Epidermal melanocyte (primary cell): ENCODE results near the gene MSH5.

Source experiments
- DNase-seq: peaks from one replicate; pipeline ENCODE4 v3.0.0; 2011; ENCODE audit warnings: low spot score; ENCODE audit not compliant: insufficient read length

Gene MSH5

DNA sequence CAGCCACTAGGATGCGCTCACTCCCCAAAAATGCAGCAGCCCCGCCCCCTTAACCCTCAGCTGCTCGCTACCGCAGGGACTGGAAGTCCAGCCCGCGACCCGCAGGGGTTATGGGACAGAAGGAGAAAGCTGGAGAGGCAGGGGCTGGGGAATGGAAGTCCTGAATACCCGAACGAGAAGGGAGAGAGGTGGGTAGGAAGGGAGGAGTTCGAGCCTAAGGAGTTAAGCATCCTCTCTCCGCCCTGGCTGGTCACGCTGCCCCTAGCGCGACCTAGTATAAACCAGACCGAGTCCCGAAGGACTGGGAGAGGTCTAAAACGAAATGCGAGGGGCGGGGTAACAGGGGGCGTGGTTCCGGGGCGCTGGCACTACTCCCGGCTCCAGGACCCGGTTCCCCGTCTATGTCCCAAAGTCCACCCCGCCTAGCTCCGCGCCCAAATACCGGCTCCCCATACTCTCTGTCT, 10.3 kb upstream of the MSH5 start:
- peak; percentile 96 for DNase-seq

DNA sequence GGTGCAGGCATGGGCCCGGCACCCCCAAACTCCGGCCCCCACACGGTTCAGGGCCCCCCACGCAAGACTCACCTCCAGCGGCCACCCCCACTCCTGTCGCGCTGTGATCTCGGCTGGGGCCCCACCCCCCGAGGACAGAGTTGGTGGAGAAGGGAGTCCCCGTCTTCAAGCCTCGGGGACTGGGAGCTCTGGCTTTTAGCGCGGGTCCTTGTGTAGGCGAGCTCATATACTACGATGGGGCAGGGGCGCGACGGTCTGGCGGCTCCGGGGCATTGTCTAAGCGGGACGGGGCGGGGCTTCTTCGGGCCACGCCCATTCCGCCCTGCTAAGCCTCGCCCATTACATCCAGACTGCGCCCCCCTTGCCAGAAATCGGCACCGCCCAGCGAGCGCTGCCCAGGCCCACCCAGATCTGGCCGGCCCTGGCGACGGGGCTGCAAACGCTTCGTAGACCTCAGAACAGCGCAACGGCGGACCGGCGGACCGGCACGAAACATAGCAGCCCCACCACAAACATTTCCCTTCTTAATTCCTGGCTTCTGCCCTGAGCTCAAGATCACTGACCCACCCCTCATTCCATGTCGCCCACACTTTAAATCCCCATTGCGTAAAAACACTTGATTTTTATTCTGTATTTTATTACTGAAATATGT, 9.7 kb upstream of the MSH5 start:
- peak; percentile 69 for DNase-seq

DNA sequence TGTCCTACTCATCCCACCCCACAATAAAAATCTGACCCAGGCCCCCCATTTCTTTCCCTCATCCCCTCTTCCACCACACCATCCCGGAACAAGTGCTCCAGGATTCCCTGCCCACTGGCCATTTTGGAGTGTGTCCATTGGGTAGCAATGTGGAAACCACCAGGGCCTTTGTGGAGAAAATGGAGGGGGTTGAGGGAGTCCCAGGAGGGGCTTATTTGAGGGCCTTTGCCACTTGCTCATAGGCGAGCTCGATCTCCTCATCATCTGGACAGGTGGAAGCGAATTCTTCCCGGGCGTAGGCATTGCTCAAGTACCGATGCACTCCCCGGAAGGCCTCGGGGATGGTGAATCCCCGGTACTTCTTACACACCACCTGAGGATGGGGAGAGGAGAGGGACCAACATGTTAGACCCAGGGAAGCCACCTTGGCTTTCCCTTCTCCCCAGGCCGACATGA, 9.1 kb upstream of the MSH5 start:
- DNase-seq: no peak

DNA sequence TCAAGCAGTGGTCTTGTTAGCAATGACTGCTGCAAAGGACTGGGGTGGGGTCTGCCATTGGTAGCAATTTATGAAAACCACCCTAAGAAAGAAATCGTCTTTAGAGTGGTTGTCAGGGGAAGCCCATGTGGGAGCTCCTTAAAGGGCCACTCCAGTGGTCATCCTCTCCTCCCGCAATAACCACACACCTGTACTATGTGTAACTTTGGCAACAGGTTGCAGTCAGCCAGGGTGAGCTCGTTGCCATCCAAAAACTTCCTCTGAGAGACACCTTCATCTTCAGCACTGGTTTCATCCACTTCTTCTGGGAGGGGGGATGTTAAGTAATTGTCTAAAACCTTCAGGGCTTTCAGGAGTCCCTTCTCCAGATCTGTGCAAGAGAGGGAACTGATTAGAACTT, 7.8 kb upstream of the MSH5 start:
- no peak for DNase-seq

DNA sequence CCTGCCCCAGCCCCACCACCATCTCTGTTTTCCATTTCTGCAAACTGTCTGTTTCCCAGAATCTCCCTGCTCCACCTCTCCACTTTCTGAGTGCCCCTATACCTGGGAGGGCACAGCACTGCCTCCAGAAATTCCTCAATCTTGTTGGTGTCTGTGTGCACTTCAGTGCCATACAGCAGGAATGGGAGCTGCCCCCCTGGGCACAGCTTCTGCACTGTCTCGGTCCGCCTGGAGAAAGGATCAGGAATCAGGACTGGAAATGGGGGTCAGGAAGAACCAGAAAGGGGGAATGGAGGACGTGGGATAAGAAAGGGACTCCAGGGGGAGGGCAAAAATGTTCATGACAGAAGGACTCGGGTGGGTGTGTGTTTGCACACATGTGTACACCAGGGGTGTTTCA, 6.1 kb upstream of the MSH5 start:
- DNase-seq: no peak

DNA sequence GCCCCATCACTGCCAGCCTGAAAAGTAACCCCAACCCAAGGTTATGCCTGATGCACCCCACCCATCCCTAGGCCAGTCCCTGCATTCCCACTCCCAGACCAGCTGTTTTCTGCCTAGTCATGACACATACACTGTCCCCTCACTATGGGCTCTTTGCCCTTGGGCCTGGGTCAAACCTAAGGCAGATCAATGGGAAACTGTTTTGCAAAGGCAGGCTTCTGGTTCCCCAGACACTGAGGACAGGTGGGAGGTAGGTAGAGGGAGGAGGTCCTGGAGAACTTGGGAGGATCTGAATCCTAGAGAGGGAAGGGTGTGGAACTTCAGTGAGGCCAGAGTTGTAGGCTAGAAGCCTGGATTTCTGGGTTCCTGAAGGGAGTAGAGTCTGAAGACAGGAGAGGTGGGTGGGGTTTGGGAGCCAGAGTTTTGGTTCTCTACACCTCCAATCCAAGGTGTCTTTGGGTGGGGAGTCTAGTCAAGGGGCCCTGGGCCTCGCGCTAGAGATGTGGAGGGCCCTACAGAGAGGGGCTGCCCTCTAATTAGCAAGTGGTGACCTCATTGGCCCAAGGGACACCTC, 5.5 kb upstream of the MSH5 start:
- no peak for DNase-seq

DNA sequence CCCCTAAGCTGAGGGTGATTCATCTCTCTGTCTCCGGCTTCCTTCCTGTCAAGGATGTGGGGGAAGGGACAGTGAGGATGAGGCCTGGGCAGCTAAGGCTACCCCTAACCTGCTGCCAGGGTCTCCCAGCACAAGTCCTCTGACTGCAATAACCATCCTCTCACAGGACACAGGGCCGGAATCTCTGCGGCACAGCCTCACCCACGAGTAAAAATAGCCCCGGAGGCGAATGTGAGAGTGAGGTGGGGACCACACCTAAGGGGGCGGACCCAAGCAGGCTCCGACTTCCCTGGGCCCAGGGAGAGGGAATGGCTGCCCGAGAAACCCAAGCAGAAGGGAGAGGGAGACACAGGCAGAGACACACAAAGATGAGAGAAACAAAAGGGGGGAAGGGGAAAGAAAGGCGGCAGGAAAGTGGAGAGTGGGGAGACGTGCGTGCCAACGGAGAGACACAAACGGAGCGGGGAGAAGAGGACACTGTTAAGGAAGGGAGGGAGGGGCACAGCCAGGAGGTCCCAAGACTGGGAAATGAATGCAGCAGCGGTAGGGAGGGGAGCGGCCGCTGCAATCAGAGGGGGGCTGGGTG, 4.9 kb upstream of the MSH5 start:
- no peak for DNase-seq

DNA sequence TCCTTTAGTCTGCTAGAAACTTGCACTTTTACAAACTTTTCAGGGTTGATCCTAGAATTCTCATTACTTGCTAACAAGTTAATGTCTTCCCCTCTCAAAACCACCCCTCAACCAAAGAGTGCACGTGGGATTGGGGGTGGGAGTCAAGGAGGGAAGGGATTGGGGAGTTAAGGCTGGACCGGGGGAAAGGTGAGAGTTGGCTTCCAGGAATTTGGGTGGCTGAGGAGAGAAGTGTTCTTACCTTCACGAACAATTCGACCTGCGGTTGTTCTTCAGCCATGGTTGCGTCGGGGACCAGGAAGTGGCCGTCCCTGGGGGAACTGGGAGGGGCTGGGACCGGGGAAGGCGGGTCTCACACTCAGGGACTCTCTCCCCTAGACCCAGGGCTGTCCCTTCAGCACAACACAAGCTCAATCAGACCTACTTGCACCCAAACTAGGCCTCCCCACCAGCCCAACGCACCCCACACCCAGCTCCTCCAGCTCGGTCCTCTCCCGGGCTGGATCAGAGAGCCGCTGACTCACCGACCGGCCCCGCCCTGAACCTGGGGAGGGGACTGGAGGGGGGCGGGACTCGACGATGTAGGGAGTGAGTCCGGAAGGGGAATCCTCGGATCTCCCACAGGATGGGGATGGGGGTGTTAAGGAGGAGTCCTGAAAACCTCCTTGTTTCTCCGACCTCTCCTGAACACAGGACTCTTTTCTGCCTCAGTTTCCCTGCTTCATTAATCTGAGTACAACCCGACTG, 3.6 kb upstream of the MSH5 start, which contains the start of gene CLIC1:
Gene CLIC1 (minus strand): TSS at position 510 of the 747 bp plus-strand sequence. CDS start 230 bp downstream, at position 280.
- DNase-seq: peak; percentile 92

DNA sequence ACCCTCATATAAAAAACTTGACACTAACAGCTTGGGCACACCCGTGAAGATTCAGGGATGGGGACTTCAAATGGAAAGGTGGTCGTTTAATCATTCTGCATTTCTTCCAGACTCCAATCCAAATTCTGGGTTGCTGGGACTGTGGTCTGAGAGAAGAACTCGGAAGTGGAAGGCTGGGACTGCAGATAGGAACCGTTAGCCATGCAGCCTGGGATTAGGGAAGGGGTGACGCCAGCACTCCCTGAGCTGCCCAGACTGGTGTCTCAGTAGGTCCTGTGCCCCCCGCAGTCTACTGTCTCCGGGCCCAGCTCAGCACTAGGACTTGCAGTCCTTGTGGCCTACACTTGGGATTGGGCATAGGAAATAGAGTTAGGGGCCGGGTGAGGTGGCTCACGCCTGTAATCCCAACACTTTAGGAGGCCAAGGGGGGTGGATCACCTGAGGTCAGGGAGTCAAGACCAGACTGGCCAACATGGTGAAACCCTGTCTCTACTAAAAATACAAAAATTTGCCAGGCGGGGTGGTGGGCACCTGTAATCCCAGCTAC, 3.0 kb upstream of the MSH5 start:
- DNase-seq: no peak

DNA sequence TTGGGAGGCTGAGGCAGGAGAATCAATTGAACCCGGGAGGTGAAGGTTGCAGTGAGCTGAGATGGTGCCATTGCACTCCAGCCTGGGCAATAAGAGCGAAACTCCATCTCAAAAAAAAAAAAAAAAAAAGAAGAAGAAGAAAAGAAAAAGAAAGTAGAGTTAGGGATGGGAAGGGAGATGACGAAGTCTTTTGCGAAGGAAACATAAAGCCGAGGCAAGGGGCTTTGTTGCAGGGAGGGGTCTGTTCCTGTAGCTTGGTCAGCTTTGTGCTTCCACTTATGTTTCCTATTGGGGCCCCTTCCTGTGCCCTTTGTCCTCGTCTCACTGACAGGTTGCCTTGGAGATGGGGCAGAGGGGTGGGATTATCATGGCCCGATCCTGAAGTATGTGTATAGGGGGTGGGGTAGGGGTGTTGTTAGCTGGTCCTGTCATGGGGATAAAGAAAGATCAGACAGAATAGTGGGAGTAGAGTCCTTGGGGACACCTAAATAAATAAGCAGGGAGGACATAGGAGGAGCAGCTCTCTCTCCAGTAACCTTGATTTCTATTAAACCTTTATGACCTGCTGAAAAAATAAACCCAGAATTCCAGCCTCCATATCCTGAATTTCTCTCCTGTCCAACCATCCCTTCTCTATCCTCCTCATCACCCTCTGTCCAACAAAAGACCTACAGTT, 2.4 kb upstream of the MSH5 start:
- DNase-seq: no peak

DNA sequence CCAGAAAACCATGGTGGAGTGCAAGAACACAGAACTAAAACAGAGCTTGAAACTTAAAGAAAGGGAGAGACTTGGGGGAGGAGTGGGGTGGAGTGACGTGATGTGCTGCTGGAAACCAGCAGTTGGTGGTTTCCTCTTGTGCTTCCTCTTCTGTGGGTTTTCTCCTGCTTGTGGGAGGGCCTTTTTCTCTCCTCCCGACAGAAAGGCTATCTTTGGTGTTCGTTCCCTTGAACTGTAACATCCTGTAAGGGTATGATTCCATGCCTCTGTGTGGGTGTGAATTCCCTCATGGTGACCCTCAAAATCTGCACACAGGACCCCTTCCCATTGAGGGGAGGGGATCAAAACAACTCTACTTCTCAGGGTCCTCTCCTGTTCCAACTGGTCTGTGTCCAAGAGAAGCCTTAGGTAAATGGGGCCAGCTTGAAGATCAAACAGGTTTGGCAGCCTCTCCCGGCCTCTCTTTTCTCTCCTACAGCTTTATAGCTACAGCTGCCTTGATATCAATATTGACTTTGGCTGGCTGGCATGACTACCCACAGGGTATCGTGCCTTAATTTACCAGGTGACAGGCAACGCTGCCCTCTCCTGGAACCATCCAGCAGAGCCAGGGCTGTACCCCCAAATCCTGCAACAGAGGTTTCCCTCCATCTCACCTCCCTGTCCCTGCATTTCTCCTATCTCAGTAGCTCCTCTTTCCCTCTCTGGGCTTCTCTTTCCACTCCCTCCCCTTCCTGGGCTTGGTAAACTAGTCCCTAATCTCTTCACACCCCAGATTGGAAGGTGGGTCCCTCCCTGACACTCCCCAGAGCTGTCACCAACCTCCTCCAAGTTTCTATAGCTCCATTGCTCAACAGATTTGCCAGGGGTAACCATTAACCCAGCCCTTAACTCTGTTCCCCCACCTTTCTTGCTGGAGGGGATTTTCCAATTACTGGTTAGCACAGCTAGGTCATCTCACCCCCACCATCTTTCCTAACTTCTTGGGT, 1.5 kb upstream of the MSH5 start:
- peak; percentile 81 for DNase-seq

DNA sequence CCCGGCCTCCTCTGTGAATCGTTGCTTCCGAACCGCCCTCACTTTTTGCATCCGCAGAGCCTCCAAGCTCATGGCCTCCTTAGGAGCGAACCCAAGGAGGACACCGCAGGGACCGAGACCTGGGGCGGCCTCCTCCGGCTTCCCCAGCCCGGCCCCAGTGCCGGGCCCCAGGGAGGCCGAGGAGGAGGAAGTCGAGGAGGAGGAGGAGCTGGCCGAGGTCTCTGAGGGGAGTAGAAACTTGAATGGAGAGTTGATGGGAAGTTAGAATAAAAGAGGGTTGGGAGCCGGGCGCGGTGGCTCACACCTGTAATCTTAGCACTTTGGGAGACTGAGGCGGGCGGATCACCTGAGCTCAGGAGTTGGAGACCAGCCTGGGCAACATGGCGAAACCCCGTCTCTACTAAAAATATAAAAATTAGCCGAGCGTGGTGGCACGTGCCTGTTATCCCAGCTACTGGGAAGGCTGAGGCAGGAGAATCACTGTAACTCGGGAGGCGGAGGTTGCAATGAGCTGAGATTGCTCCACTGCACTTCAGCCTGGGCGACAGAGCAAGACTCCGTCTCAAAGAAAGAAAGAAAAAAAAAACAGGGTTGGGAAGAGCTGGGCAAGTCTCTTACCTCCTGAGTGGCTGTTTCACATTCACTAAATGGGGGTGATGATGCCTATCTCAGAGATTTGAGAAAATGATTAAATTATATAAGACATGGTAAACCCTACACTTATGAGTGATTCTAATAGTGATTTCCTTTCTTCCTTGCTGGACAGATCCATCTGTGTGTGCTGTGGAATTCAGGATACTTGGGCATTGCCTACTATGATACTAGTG, 805 bp downstream of the MSH5 start:
- no peak for DNase-seq

DNA sequence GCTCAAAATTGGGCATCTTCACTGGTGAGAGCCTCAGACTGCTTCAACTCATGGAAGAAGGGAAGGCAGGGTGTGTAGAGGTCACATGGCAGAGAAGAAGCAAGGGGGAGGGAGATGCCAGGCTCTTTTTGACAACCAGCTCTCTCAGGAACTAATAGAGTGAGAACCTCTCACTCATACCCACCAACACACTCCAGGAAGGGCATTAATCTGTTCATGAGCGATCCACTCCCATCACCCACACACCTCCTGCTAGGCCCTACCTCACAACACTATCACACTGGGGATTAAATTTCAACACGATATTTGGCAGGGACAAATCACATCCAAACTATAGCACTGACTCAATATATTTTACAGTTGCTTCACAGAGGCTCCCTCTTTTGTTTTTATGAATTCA, 2.0 kb downstream of the MSH5 start:
- DNase-seq: no peak

DNA sequence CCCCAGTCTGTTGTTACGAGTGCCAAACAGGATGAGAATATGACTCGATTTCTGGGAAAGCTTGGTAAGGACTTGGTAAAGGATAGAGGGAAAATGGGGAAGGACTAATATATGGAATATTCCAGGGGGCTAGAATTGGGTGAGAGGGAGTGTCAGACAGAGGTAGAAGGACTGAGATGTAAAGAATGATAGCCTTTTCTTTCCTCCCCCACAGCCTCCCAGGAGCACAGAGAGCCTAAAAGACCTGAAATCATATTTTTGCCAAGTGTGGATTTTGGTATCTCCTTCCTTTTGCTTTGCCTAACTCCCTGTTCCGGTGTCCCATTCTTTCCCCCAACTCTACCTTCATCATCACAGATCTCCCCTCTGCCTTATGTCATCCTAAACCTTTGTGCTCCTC, 3.1 kb downstream of the MSH5 start:
- DNase-seq: no peak

DNA sequence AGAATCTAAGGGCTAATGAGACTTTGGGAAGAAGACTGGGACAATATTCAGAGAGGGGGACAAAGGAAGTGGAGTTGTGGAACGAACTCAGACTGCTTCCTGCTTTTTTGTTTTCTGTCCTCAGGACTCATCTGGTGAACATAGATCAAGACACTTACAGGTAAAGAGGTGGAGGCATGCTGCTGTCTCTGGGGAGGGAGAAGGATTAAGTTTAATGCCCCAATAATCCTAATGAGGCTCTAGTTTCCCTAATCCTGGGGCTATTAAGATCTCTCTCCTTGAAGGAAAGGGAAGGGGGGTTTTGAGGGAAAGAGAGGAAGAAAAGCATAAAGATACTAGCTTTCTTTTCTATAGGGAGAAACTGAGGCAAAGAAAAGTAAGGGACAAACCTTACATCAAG, 4.6 kb downstream of the MSH5 start:
- no peak for DNase-seq

DNA sequence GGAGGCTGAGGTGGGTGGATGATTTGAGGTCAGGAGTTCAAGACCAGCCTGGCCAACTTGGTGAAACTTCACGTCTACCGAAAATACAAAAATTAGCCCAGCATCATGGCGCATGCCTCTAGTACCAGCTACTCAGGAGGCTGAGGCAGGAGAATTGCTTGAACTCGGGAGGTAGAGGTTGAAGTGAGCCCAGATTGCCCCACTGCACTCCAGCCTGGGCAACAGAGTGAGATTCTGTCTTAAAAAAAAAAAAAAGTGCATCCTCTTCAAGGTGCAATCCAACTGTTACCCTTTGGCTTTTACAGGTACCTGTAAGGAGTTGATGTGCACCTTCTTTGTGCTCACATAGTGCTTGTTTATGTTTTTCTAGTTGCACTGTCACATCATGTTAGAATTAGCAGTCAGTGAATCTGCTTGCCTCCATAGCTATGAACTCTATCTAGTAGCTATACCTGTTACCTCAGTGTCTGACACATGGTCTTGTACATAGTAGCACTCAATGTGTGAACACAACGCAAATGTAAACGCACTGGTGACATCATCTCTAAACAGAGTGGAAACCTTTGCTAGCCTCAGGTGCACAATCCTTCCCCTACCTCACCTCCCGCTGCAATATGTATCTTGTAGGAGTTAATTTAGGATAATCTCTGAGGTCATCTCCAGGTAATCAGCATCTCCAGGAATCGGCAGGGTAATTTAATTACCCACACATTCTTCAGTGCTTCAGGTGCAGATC, 9.7 kb downstream of the MSH5 start:
- DNase-seq: no peak

DNA sequence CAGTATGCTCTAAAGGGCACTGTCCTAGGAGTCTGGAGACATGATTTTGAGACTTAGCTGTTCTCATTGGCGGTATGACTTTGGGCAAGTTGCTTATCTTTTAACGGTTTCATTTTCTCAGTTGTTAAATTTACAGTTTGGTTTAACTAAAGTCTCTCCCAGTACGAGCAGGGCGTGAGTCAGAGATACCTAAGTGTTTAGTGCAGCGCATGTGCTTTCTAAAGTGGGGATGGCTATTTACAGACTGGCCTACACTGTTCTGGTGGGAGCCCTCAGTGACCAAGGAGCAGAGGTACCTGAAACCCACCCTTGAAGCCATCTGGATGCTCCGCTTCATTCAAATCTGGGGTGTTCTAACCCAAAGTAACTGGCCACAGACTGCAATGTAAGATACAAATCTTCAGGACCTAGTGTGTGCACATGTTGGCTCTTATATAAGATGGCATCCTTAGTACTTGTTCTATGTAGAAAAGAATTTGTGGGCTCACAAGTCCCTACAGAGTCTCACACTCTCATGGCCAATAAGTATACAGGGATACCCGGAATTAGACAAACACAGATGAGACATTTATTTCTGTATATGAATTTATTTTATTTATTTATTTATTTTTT, 10.7 kb downstream of the MSH5 start:
- DNase-seq: no peak

DNA sequence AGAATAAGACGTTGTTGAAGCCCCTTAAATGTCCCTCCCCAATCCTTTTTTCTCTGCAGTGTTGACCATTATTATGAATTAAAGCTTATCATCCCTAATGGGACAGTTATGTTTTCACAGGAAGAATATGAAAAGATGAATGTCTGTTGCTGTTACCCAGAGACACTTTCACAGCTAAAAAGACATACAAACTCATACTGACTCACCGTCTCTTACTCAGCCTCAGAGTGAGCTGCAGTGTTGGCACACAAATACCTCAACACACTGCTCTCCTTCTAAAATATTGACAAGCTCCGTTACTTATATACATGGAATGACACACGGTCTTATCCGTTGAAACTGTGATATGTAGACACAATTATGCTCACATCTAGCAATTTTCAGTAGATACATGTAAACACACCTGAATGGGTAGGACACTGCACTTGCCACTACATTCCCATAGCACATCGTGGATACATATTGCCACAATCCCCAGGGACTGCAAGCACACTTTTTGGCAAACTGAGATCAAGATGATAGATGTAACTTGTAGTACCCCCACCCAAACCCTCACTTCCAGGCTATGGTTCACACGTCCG, 13.0 kb downstream of the MSH5 start:
- DNase-seq: no peak
